GM12875 (cell line): ENCODE results near the gene ERBB3.

ENCODE experiments used
- H3K4me3 ChIP-seq: one replicate; pipeline ENCODE4 v1.5.1; 2011; ENCODE audit warnings: low read depth, low read length, control low read depth
- CTCF ChIP-seq: IDR thresholded peaks from 2 replicates; pipeline ENCODE4 v1.5.1; 2011; ENCODE audit warnings: low read depth, mild to moderate bottlenecking, control low read depth, inconsistent platforms, low read length, moderate library complexity, borderline replicate concordance; ENCODE audit not compliant: insufficient read depth

The ERBB3 gene

DNA sequence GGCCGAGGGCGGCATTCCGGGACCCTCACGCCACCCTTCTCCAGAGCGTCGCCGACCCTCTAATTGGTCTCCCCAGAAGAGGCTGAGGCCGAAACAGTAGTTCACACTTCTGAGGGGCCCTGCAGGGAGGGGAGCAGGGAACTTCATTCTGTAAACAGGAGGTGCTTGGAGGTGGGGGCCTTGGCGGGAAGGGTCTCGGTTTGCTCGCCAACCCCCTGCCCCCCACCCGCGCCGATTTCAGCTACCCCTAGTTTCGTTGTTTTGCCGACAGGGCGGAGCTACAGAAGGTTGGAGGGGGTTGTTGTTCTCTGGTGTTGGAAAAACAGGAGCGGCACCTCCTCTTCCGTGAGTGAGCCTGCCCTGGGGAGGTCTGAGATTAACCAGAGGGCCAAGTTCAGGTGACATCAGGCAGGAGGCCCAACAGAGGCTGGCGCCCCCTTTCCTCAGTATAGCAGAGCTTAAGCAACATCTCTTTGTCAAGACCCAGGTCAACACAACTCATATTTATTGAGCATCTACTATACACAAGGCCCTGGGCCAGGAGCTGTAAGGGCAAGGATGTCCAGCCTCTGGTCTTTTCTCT lies 682 bp downstream of the ERBB3 start:
- no peak for TF ChIP-seq CTCF
- no peak overlapping the region for H3K4me3 ChIP-seq

GRCh38 chr12:56081393-56082347 lies 1.7 kb downstream of the ERBB3 start:
- H3K4me3 ChIP-seq, result no peak overlapping the region

GRCh38 chr12:56082382-56082781 lies 2.4 kb downstream of the ERBB3 start:
- TF ChIP-seq CTCF, result no peak
- no peak overlapping the region for H3K4me3 ChIP-seq

More at GRCh38 chr12:56081393-56082347, 1.7 kb downstream of the ERBB3 start:
- no peak for TF ChIP-seq CTCF

DNA sequence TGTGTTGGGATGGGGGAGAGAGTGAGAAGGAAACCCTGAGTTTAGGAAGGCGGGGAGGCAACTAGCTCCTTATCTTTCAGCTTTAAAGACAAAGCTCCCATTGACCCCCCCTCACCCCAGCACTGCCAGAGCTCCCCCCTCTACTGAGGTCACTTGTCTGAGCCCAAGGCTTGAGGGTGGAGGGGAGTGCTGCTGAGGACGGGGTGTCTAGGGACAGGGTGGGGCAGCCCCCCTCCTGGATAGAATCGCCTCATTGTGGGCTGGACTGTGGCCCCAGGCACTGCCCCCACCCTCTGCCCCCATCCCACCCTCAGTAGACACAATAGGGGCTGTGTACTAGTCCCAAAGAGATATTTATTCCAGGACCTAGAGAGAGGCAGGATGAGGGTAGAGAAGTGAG lies 3.0 kb downstream of the ERBB3 start:
- TF ChIP-seq CTCF, result no peak
- H3K4me3 ChIP-seq, result no peak overlapping the region

DNA sequence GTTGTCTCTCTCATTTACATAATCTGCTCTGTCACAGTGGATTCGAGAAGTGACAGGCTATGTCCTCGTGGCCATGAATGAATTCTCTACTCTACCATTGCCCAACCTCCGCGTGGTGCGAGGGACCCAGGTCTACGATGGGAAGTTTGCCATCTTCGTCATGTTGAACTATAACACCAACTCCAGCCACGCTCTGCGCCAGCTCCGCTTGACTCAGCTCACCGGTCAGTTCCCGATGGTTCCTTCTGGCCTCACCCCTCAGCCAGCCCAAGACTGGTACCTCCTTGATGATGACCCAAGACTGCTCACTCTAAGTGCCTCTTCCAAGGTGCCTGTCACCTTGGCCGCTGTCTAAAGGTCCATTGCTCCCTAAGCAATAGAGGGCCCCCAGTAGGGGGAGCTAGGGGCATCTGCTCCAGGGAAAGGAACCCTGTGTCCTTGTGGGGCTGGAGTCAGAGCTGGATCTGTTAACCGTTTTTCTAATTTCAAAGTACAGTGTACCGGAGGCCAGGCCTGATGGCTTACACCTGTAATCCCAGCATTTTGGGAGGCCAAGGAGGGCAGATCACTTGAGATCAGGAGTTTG lies 5.1 kb downstream of the ERBB3 start:
- TF ChIP-seq CTCF, result peak; percentile 71

GRCh38 chr12:56086096-56086495 lies 6.1 kb downstream of the ERBB3 start:
- no peak overlapping the region for H3K4me3 ChIP-seq
- no peak for TF ChIP-seq CTCF

More for the DNA sequence above, 5.1 kb downstream of the ERBB3 start:
- no peak overlapping the region for H3K4me3 ChIP-seq

DNA sequence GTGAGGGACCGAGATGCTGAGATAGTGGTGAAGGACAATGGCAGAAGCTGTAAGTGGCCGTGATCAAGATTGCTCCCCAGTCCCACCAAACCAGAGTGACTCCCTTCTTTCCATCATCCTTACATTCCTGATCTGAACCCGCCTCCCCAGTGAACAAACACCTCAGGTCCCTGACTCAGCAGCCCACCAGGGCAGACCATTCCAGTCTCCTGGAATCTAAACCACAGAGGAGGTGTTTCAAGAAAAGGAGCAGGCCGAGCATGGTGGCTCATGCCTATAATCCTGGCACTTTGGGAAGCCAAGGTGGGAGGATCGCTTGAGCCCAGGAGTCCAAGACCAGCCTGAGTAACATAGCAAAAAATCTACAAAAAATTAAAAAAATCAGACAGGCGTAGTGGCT lies 6.6 kb downstream of the ERBB3 start:
- TF ChIP-seq CTCF, result no peak
- H3K4me3 ChIP-seq, result no peak overlapping the region
